ENCODE results near the gene CLDN14. TPM values are rescaled to one million over a fixed set of nuclear protein-coding genes. Genes with fewer than 3 reads are reported as not detected.

The CLDN14 gene
- total RNA-seq, 1 experiment from 2014 or later = not detected

DNA sequence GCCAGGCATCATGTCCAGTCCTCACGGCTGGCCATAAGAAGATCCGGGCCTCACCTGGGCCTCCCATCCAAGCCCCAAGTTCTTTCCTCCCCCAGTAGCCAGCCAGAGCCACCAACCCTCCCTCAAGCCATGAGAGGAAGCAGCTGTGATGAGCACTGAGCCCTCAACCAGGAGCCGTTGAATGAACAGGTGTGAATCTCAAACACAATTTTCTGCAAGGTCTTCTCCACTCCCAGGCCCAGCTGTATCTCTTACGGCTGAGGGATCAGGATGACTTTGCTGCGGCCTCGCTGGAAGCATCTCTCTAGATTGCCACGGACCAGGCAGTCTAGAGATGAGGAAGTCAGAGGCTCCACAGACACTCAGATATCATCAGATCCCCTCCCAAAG is 9.8 kb upstream of the CLDN14 start:
- H3K9me3 Mint-ChIP-seq = no peaks in the 10 kb centered on the region
- Histone ChIP-seq H2BK12ac (ENCODE audit: insufficient read length, low read depth, low read length) (no peak overlapping the region), H4K5ac (ENCODE audit: insufficient read length, low read depth, low read length) (no peak overlapping the region), H3K23me2 (ENCODE audit: insufficient read length, low read depth, low read length, poor library complexity, severe bottlenecking) (no peaks in the 10 kb centered on the region), H3K4me2 (ENCODE audit: insufficient read depth, insufficient read length, low read length) (no peak overlapping the region), H2BK20ac (ENCODE audit: low read depth, low read length, poor library complexity, severe bottlenecking) (no peak overlapping the region), H4K8ac (replicated peaks; ENCODE audit: insufficient read length, low read depth, low read length) (no peak overlapping the region), H4K20me1 (ENCODE audit: control insufficient read depth, insufficient read depth, insufficient read length) (no peaks in the 10 kb centered on the region), H4K91ac (ENCODE audit: insufficient read length, low read depth, low read length) (no peak overlapping the region), H3K79me1 (ENCODE audit: insufficient read depth, low read depth, low read length, poor library complexity, severe bottlenecking) (no peaks in the 10 kb centered on the region), H3K14ac (ENCODE audit: insufficient read depth, low read length) (no peak overlapping the region), H3K27me3 (ENCODE audit: insufficient read depth, low read length) (no peaks in the 10 kb centered on the region), H2AK5ac (ENCODE audit: insufficient read length, low read length) (no peak overlapping the region), H3K79me2 (ENCODE audit: insufficient read depth, low read length) (no peaks in the 10 kb centered on the region), H3K23ac (ENCODE audit: insufficient read length, low read depth, low read length) (no peak overlapping the region), H3K4ac (ENCODE audit: low read depth, low read length) (no peak overlapping the region), H3K56ac (ENCODE audit: insufficient read length, low read depth, low read length) (no peak overlapping the region), H2BK5ac (ENCODE audit: insufficient read length, low read length) (no peak overlapping the region), H3K9me3 (ENCODE audit: control insufficient read depth, low read depth, low read length) (no peaks in the 10 kb centered on the region), H3K27ac (ENCODE audit: insufficient read length, low read depth, low read length) (no peak overlapping the region), H3K9ac (ENCODE audit: extremely low read depth, insufficient read length, low read length) (no peak overlapping the region), H2AFZ (ENCODE audit: low read length) (no peak overlapping the region), H3K18ac (ENCODE audit: insufficient read length, low read depth, low read length) (no peak overlapping the region), H2BK120ac (ENCODE audit: low read depth, low read length, poor library complexity, severe bottlenecking) (no peak overlapping the region), H3K4me1 (ENCODE audit: insufficient read depth, low read length) (no peaks in the 10 kb centered on the region), H2BK15ac (ENCODE audit: low read depth, low read length) (no peak overlapping the region), H3T11ph (ENCODE audit: low read length) (no peak overlapping the region)
- TF ChIP-seq, protein P1, sequence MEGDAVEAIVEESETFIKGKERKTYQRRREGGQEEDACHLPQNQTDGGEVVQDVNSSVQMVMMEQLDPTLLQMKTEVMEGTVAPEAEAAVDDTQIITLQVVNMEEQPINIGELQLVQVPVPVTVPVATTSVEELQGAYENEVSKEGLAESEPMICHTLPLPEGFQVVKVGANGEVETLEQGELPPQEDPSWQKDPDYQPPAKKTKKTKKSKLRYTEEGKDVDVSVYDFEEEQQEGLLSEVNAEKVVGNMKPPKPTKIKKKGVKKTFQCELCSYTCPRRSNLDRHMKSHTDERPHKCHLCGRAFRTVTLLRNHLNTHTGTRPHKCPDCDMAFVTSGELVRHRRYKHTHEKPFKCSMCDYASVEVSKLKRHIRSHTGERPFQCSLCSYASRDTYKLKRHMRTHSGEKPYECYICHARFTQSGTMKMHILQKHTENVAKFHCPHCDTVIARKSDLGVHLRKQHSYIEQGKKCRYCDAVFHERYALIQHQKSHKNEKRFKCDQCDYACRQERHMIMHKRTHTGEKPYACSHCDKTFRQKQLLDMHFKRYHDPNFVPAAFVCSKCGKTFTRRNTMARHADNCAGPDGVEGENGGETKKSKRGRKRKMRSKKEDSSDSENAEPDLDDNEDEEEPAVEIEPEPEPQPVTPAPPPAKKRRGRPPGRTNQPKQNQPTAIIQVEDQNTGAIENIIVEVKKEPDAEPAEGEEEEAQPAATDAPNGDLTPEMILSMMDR (conservative IDR thresholded peaks at IDR 0.05) = no peak
- H3K27ac Mint-ChIP-seq = no peak overlapping the region; a peak in 1 of 7 replicates
- no CpG with 5 or more reads among the region's 7 CpGs for WGBS (ENCODE audit: extremely low coverage, insufficient read length, low lambda C conversion rate)
- no peak for DNase-seq
- peaks cover 5% of the 10 kb centered on the region; the same call in 1 of the 2 replicates for H3K27me3 Mint-ChIP-seq (ENCODE audit: low read depth)
- H3K36me3 Mint-ChIP-seq (ENCODE audit: insufficient read depth in 1 of 3, low read depth in 3 of 3) = no peaks in the 10 kb centered on the region
- no peak overlapping the region for H3K4me3 Mint-ChIP-seq
- peaks cover 2% of the 10 kb centered on the region in 2 experiments; a peak in 2 of 4 replicates for H3K4me1 Mint-ChIP-seq

Data from H9 (cell line).